MM.1S (cell line): ENCODE data around the gene RHBDD1.

ENCODE experiments used
- DNase-seq: peaks from one replicate; pipeline ENCODE4 v3.0.0-alpha.2; 2015
- H2AFZ ChIP-seq: fragments of 300-600 bp; sonication (generic); 2 replicates; pipeline ENCODE4 v1.6.0; 2016; ENCODE audit warnings: antibody characterized with exemption, low read length
- H3F3A ChIP-seq: fragments of 300-600 bp; sonication (generic); 2 replicates; pipeline ENCODE4 v1.6.1; 2016; ENCODE audit warnings: mild to moderate bottlenecking, antibody characterized with exemption, low read length, moderate library complexity, mixed read lengths; ENCODE audit not compliant: insufficient read depth
- H3K27ac ChIP-seq: fragments of 300-600 bp; sonication (generic); 2 replicates; pipeline ENCODE4 v1.5.1; 2016; ENCODE audit warnings: mild to moderate bottlenecking, low read length
- H3K27me3 ChIP-seq: fragments of 300-600 bp; sonication (generic); replicated peaks from 2 replicates; pipeline ENCODE4 v1.6.0; 2016; ENCODE audit warnings: low read length; ENCODE audit not compliant: insufficient read depth
- H3K36me3 ChIP-seq: fragments of 300-600 bp; sonication (generic); replicated peaks from 2 replicates; pipeline ENCODE4 v1.6.1; 2016; ENCODE audit warnings: mild to moderate bottlenecking, low read length, mixed read lengths; ENCODE audit not compliant: insufficient read depth
- H3K4me1 ChIP-seq: fragments of 300-600 bp; sonication (generic); 2 replicates; pipeline ENCODE4 v1.6.1; 2016; ENCODE audit warnings: low read length, mixed read lengths
- H3K4me2 ChIP-seq: fragments of 300-600 bp; sonication (generic); 2 replicates; pipeline ENCODE4 v1.6.0; 2016; ENCODE audit warnings: low read depth, low read length
- H3K4me3 ChIP-seq: fragments of 300-600 bp; sonication (generic); 2 replicates; pipeline ENCODE4 v1.5.1; 2016; ENCODE audit warnings: low read length, mixed read lengths
- H3K79me2 ChIP-seq: fragments of 300-600 bp; sonication (generic); 2 replicates; pipeline ENCODE4 v1.6.1; 2016; ENCODE audit warnings: mixed run types, low read length, mixed read lengths
- H3K9ac ChIP-seq: fragments of 300-600 bp; sonication (generic); 2 replicates; pipeline ENCODE4 v1.6.1; 2016; ENCODE audit warnings: low read length, mixed read lengths
- H3K9me2 ChIP-seq: fragments of 300-600 bp; sonication (generic); replicated peaks from 2 replicates; pipeline ENCODE4 v1.6.1; 2016; ENCODE audit warnings: mild to moderate bottlenecking, low read length, mixed read lengths; ENCODE audit not compliant: insufficient read depth
- H3K9me3 ChIP-seq: fragments of 300-600 bp; sonication (generic); replicated peaks from 2 replicates; pipeline ENCODE4 v1.6.1; 2016; ENCODE audit warnings: mild to moderate bottlenecking, low read length, mixed read lengths; ENCODE audit not compliant: insufficient read depth
- H4K20me1 ChIP-seq: fragments of 300-600 bp; sonication (generic); 2 replicates; pipeline ENCODE4 v1.6.1; 2016; ENCODE audit warnings: mild to moderate bottlenecking, low read length, moderate library complexity, mixed read lengths; ENCODE audit not compliant: insufficient read depth
- CTCF ChIP-seq: fragments of 300-600 bp; sonication (generic); IDR thresholded peaks from 2 replicates; pipeline ENCODE4 v1.5.1; 2016; ENCODE audit warnings: antibody characterized with exemption, low read length, mixed read lengths
- EZH2 ChIP-seq: fragments of 300-600 bp; sonication (generic); optimal IDR thresholded peaks from 2 replicates; pipeline ENCODE3; 2017; ENCODE audit warnings: low read depth, mild to moderate bottlenecking, antibody characterized with exemption, low read length, mixed read lengths
- EZH2phosphoT487 ChIP-seq: fragments of 300-600 bp; sonication (generic); IDR thresholded peaks from 2 replicates; pipeline ENCODE4 v1.6.1; 2018; ENCODE audit warnings: antibody characterized with exemption, low read length

Gene RHBDD1

GRCh38 chr2:226891780-226892590 is 56.1 kb downstream of the RHBDD1 start:
- Histone ChIP-seq H3F3A (no peaks in the 10 kb centered on the region), H3K9me3 (no peaks in the 10 kb centered on the region), H3K4me1 (no peaks in the 10 kb centered on the region), H3K36me3 (no peaks in the 10 kb centered on the region), H3K4me3 (no peak overlapping the region), H3K9ac (no peak overlapping the region), H3K9me2 (no peaks in the 10 kb centered on the region), H4K20me1 (no peaks in the 10 kb centered on the region), H3K27ac (no peak overlapping the region), H2AFZ (no peak overlapping the region), H3K79me2 (peaks cover 7% of the 10 kb centered on the region; the same call in 1 of the 2 replicates), H3K4me2 (no peak overlapping the region), H3K27me3 (no peaks in the 10 kb centered on the region)
- no peak for DNase-seq
- no peak for TF ChIP-seq EZH2
- TF ChIP-seq CTCF: no peak
- no peak for TF ChIP-seq EZH2phosphoT487

GRCh38 chr2:226892729-226893128 is 56.9 kb downstream of the RHBDD1 start:
- H3K27me3 ChIP-seq: no peaks in the 10 kb centered on the region
- H3K4me2 ChIP-seq: no peak overlapping the region
- no peak for DNase-seq
- H3F3A ChIP-seq: no peaks in the 10 kb centered on the region
- no peak overlapping the region for H3K4me3 ChIP-seq
- H4K20me1 ChIP-seq: no peaks in the 10 kb centered on the region
- no peaks in the 10 kb centered on the region for H3K36me3 ChIP-seq
- H3K9ac ChIP-seq: no peak overlapping the region
- H3K9me3 ChIP-seq: no peaks in the 10 kb centered on the region
- H3K79me2 ChIP-seq: peaks cover 7% of the 10 kb centered on the region; the same call in 1 of the 2 replicates
- no peaks in the 10 kb centered on the region for H3K4me1 ChIP-seq
- TF ChIP-seq CTCF: no peak
- no peak for TF ChIP-seq EZH2phosphoT487
- TF ChIP-seq EZH2: no peak
- H3K9me2 ChIP-seq: no peaks in the 10 kb centered on the region
- H2AFZ ChIP-seq: no peak overlapping the region
- H3K27ac ChIP-seq: no peak overlapping the region

DNA sequence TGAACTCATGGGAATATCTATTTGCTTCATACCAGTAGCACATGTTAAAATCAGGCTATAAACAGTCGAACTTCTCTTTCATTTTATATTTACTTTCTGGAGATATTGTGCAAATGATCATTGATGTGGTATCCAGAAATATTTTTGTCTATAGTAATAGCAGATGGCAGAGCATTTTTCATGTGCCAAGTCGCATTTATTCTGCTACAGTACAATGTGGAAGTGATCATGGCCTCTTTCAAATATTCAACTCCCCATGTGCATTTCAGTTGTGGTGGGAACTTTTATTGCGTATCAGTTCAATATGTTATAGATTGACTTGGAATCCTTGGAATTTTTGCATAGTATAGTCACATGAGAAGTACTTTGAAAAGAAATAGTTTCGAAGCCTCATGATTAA is 57.4 kb downstream of the RHBDD1 start:
- H3K27me3 ChIP-seq: no peaks in the 10 kb centered on the region
- no peak overlapping the region for H2AFZ ChIP-seq
- H3K9ac ChIP-seq: no peak overlapping the region
- DNase-seq: no peak
- peaks cover 7% of the 10 kb centered on the region; the same call in 1 of the 2 replicates for H3K79me2 ChIP-seq
- no peaks in the 10 kb centered on the region for H3F3A ChIP-seq
- no peaks in the 10 kb centered on the region for H3K9me2 ChIP-seq
- TF ChIP-seq EZH2phosphoT487 (no peak), EZH2 (no peak), CTCF (no peak)
- no peaks in the 10 kb centered on the region for H4K20me1 ChIP-seq
- H3K9me3 ChIP-seq: no peaks in the 10 kb centered on the region
- no peaks in the 10 kb centered on the region for H3K36me3 ChIP-seq
- H3K4me3 ChIP-seq: no peak overlapping the region
- no peaks in the 10 kb centered on the region for H3K4me1 ChIP-seq
- H3K27ac ChIP-seq: no peak overlapping the region
- no peak overlapping the region for H3K4me2 ChIP-seq
